Spleen (tissue), 11 donors: ENCODE results near the gene SUCLA2. TPM values are rescaled to one million over a fixed set of nuclear protein-coding genes. Genes with fewer than 3 reads are reported as not detected.

ENCODE experiments used
- DNase-seq: peaks from one replicate; pipeline ENCODE4 v3.0.0-alpha.2; 2020
- H3K27ac ChIP-seq, 8 donors: fragments of 200-600 bp; sonication (generic) in 7 of 8; 1 replicate in 4 of 8; 2 replicates in 4 of 8; pipeline versions ENCODE4 v1.5.0 to v1.8.0; 2016 to 2021; ENCODE audit warnings: inconsistent platforms in 4 of 8, mild to moderate bottlenecking in 4 of 8, moderate library complexity in 1 of 8
- H3K27me3 ChIP-seq, 7 donors: fragments of 200-600 bp; sonication (generic) in 6 of 7; replicated peaks in 1 of 7; 1 replicate in 4 of 7; 2 replicates in 3 of 7; pipeline versions ENCODE4 v1.5.0 to v1.8.0; 2016 to 2021; ENCODE audit warnings: inconsistent platforms in 3 of 7, mild to moderate bottlenecking in 1 of 7
- H3K36me3 ChIP-seq, 6 donors: fragments of 200-600 bp; sonication (generic) in 5 of 6; 1 replicate in 4 of 6; 2 replicates in 2 of 6; pipeline versions ENCODE4 v1.5.0 to v1.8.0; 2016 to 2021; ENCODE audit warnings: inconsistent platforms in 2 of 6
- H3K4me1 ChIP-seq, 6 donors: fragments of 200-600 bp; sonication (generic) in 5 of 6; 1 replicate in 3 of 6; 2 replicates in 3 of 6; pipeline versions ENCODE4 v1.5.0 to v1.8.0; 2016 to 2021; ENCODE audit warnings: inconsistent platforms in 3 of 6
- H3K4me3 ChIP-seq, 8 donors: fragments of 200-600 bp; sonication (generic) in 7 of 8; 1 replicate in 4 of 8; 2 replicates in 4 of 8; pipeline versions ENCODE4 v1.5.0 to v1.8.0; 2016 to 2021; ENCODE audit warnings: inconsistent platforms in 4 of 8, mild to moderate bottlenecking in 4 of 8, moderate library complexity in 2 of 8
- H3K9me3 ChIP-seq, 8 donors: fragments of 200-600 bp; sonication (generic) in 7 of 8; 1 replicate in 4 of 8; 2 replicates in 4 of 8; pipeline versions ENCODE4 v1.5.0 to v1.8.0; 2016 to 2021; ENCODE audit warnings: inconsistent platforms in 4 of 8
- POLR2A ChIP-seq, 3 donors: fragments of 450-650 bp; IDR thresholded peaks; one replicate each; pipeline ENCODE4 v1.5.1; 2017; ENCODE audit warnings: antibody characterized with exemption in 3 of 3, mild to moderate bottlenecking in 1 of 3
- POLR2AphosphoS5 ChIP-seq, 3 donors: sonication (generic); formaldehyde crosslinking; IDR thresholded peaks; one replicate each; pipeline ENCODE4 v1.5.1; 2017; ENCODE audit warnings: antibody characterized with exemption in 3 of 3
- WGBS, 5 donors: extraction: QIAGEN DNeasy Blood & Tissue Kit in 3 of 5; methylation state at CpG; one replicate each; pipeline versions ENCODE4 v1.1.5 to v1.1.7; 2013 to 2018; 5-methylcytosine and 5-hydroxymethylcytosine counted together
- intact Hi-C: fragments of 100-400 bp; cut with DNase I; formaldehyde crosslinking; loops from one replicate; pipeline ENCODE4 v1.15.0; 2023; ENCODE audit warnings: low total_unique reads
- polyA plus RNA-seq, 3 donors: library from polyadenylated mRNA; stranded (reverse); fragments of 200-250 nt; gene quantifications; one replicate each; pipeline ENCODE4 v1.2.1, GENCODE V29; 2013
- total RNA-seq, 7 donors: library from RNA; depleted of rRNA in 3 of 7; stranded (reverse); fragments of >200 nt in 3 of 7; fragmentation: NEBNext Ultra II Directional in 4 of 7; extraction: Animal tissue kit (Norgen Biotek cat#: 25700) in 4 of 7; gene quantifications; one replicate each; pipeline versions ENCODE4 v1.1.0 to v1.2.1, GENCODE V29; 2016 to 2021
- TF ChIP-seq, protein P1 (sequence below), 11 experiments: fragments of 200-600 bp in 7 of 11; fragments of 450-650 bp in 4 of 11; sonication (generic) in 4 of 11; IDR thresholded peaks in 8 of 11; conservative IDR thresholded peaks in 3 of 11; 1 replicate in 7 of 11; 2 replicates in 4 of 11; pipeline versions ENCODE4 v1.4.0 to v1.8.0; 2016 to 2021; ENCODE audit warnings: antibody characterized with exemption in 11 of 11, inconsistent platforms in 4 of 11, mild to moderate bottlenecking in 1 of 11
- donor health status: healthy with polysubstance abuse.
- donor health status: DM: no; HTN: no; CAD: no; lungs with moderate emphysema.
- donor health status: DM: no; HTN: no; CAD: no.
- donor health status: Bipolar disorder and iron deficiency.
- donor health status: healthy.
- donor health status: DM: no; HTN: no; CAD: no.
- donor health status: DM: yes; HTN: yes; CAD: no.

Gene SUCLA2
- total and polyA plus RNA-seq, 10 donors: 14.4 to 49.6 (median 31.5) TPM

DNA sequence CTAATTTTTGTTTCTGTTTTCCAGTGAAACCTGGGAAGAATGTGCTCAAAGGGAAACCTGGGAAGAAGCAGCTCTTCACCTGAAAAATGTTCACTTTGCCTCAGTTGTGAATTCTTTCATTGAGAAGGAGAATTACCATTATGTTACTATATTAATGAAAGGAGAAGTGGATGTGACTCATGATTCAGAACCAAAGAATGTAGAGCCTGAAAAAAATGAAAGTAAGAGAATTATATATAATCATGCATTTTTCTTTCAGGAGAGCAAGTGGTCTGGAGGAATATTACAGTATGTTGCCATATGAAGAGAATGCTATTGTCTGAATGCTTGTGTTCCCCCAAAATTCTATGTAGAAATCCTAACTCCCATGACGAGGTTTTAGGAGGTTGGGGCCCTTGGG lies 39.8 kb upstream of the SUCLA2 start:
- intact Hi-C loops: no loop called here
- no peak overlapping the region for H3K4me3 ChIP-seq
- no peaks in the 10 kb centered on the region for H3K9me3 ChIP-seq
- H3K27ac ChIP-seq: no peak overlapping the region
- H3K4me1 ChIP-seq: peaks cover 10 to 28% (median 16%) of the 10 kb centered on the region in 6 donors
- TF ChIP-seq, protein P1, sequence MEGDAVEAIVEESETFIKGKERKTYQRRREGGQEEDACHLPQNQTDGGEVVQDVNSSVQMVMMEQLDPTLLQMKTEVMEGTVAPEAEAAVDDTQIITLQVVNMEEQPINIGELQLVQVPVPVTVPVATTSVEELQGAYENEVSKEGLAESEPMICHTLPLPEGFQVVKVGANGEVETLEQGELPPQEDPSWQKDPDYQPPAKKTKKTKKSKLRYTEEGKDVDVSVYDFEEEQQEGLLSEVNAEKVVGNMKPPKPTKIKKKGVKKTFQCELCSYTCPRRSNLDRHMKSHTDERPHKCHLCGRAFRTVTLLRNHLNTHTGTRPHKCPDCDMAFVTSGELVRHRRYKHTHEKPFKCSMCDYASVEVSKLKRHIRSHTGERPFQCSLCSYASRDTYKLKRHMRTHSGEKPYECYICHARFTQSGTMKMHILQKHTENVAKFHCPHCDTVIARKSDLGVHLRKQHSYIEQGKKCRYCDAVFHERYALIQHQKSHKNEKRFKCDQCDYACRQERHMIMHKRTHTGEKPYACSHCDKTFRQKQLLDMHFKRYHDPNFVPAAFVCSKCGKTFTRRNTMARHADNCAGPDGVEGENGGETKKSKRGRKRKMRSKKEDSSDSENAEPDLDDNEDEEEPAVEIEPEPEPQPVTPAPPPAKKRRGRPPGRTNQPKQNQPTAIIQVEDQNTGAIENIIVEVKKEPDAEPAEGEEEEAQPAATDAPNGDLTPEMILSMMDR (IDR thresholded peaks at IDR 0.05 in 8 of 11, conservative IDR thresholded peaks at IDR 0.05 in 3 of 11): no peak
- TF ChIP-seq POLR2AphosphoS5 (IDR thresholded peaks at IDR 0.05) (no peak), POLR2A (IDR thresholded peaks at IDR 0.05) (no peak)
- H3K27me3 ChIP-seq: no peaks in the 10 kb centered on the region
- no peak for DNase-seq
- WGBS, 5 donors: 85 to 95% (median 95%) methylated on average over 1 of the region's 1 CpG
- peaks cover 0 to 30% (median 9%) of the 10 kb centered on the region in 6 donors for H3K36me3 ChIP-seq

DNA sequence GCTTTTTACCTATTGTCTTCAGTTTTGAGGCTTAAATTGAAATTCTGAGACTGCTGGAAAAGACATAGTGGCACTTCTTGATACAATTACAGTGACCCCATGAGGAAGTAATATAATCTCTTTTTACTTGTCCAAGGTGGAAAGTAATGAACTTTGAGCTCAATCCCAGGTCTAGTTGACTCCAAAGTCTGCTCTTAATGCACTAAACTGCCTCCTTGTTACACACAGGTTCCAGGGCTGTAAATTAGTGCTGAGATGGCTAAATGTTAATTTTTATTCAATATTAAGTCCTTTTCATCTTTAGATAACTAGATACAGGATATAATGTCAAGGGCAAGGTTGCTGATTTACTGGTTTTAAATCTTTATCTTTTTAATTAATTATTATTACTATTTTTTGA lies 39.0 kb upstream of the SUCLA2 start:
- DNase-seq: no peak
- Histone ChIP-seq H3K27ac (no peak overlapping the region), H3K4me1 (peaks cover 10 to 28% (median 16%) of the 10 kb centered on the region in 6 donors), H3K36me3 (peaks cover 0 to 27% (median 9%) of the 10 kb centered on the region in 6 donors), H3K27me3 (no peaks in the 10 kb centered on the region), H3K9me3 (no peaks in the 10 kb centered on the region), H3K4me3 (no peak overlapping the region)
- no peak for TF ChIP-seq POLR2AphosphoS5 (IDR thresholded peaks at IDR 0.05)
- TF ChIP-seq, protein P1 (IDR thresholded peaks at IDR 0.05 in 8 of 11, conservative IDR thresholded peaks at IDR 0.05 in 3 of 11): no peak
- no peak for TF ChIP-seq POLR2A (IDR thresholded peaks at IDR 0.05)
- intact Hi-C loops: no loop called here

DNA sequence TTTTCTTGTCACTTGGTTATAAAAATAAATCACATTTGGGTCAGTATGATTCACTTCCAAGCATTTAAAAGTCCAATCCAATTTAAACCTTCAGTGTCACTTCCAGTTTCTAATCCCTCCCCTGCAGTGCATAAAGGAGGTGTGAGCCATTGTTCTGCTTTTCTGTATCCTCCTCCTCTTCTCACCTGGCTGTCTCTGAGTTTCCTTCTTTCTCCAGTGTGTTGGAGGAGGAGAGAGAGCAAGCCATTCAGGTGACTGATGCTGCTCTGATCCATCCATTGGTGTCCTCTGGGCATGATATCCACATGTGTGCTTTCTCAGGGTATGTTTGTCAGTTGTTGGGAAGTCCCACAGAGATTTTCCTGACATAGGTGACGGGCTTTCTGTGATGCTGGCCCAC lies 37.7 kb upstream of the SUCLA2 start:
- WGBS, 5 donors: 85 to 100% (median 89%) methylated on average over 1 of the region's 1 CpG
- H3K4me1 ChIP-seq: peaks cover 10 to 28% (median 16%) of the 10 kb centered on the region in 6 donors
- no peaks in the 10 kb centered on the region for H3K27me3 ChIP-seq
- no peak for DNase-seq
- peaks cover 0 to 27% (median 9%) of the 10 kb centered on the region in 6 donors for H3K36me3 ChIP-seq
- no peaks in the 10 kb centered on the region for H3K9me3 ChIP-seq
- intact Hi-C loops: no loop called here
- H3K27ac ChIP-seq: peak overlapping the region in 6 of 8 donors; percentile 93 to 99 (median 98)
- peak overlapping the region in 1 of 8 donors; percentile 65 for H3K4me3 ChIP-seq
- no peak for TF ChIP-seq POLR2A (IDR thresholded peaks at IDR 0.05)
- TF ChIP-seq, protein P1 (IDR thresholded peaks at IDR 0.05 in 8 of 11, conservative IDR thresholded peaks at IDR 0.05 in 3 of 11): no peak
- no peak for TF ChIP-seq POLR2AphosphoS5 (IDR thresholded peaks at IDR 0.05)

DNA sequence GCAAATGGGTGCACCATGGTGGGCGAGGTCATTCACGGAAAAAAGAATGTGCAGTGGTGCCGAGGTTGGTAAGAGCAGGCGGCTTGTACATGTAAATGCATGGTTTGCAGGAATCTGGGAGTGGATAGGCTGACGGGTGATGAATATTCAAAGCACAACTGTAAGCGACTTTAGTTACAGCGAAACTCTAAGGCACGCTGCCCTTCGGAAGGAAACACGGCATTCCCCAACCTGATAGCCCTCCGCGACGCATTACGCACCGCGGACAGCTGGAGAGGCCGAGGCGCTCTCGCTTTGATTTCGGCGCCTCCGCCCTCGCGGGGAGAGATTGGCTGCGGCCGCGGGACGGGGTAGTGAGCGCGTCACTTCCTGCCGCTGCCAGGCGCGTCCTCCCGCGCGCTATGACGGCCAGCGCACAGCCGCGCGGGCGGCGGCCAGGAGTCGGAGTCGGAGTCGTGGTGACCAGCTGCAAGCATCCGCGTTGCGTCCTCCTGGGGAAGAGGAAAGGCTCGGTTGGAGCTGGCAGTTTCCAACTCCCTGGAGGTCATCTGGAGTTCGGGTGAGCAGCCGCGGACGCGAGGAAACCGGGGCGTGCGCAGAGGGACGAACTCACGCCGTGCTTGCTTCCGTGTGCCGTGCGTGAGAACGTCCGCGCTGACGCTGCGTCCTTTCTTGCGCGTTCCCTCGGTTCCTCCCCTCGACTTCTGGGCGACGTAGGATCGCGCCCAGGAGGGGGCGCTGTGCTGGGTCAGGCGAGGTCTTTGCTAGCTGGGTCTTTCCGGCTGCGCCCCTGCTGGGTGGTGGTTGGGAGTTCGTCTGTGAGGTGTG lies 36.5 kb upstream of the SUCLA2 start, which contains the start of gene NUDT15:
Gene NUDT15, plus strand, starts transcription at position 381 of the 828 bp plus-strand sequence. Its CDS starts 21 bp downstream, at position 402.
- peaks cover 0 to 3% (median 0%) of the 10 kb centered on the region in 8 donors for H3K9me3 ChIP-seq

More for the DNA sequence above, 36.5 kb upstream of the SUCLA2 start, which contains the start of gene NUDT15:
- Histone ChIP-seq H3K27me3 (no peaks in the 10 kb centered on the region), H3K4me3 (peak within 1 kb of the TSS; percentile 51 to 88 (median 65)), H3K4me1 (peaks cover 8 to 28% (median 16%) of the 10 kb centered on the region in 6 donors), H3K36me3 (peaks cover 0 to 20% (median 9%) of the 10 kb centered on the region in 6 donors), H3K27ac (peak within 1 kb of the TSS; percentile 93 to 99 (median 98))
- DNase-seq: peak; percentile 98
- intact Hi-C loops: no loop called here
- WGBS, 5 donors: 0 to 1% (median 0%) methylated on average over 23 to 82 of the region's 82 CpGs
- TF ChIP-seq, protein P1 (IDR thresholded peaks at IDR 0.05 in 8 of 11, conservative IDR thresholded peaks at IDR 0.05 in 3 of 11): peak; percentile 98 to 100 (median 99)
- TF ChIP-seq POLR2A (IDR thresholded peaks at IDR 0.05) (peak; percentile 59 to 80 (median 70)), POLR2AphosphoS5 (IDR thresholded peaks at IDR 0.05) (peak; percentile 97 to 99 (median 98))
